IPS-15b (cell line): ENCODE results near the gene DUSP9.
"Not testable (repeated sequence)": the region's sequence is repeated elsewhere in the genome, so short reads cannot be mapped to it uniquely, and the experiment has no call there.

Source experiments
- H3K27me3 ChIP-seq: one replicate; pipeline ENCODE4 v1.6.1; 2013; ENCODE audit warnings: low read length; ENCODE audit not compliant: control insufficient read depth, insufficient read depth
- H3K36me3 ChIP-seq: one replicate; pipeline ENCODE4 v1.6.1; 2013; ENCODE audit warnings: low read length; ENCODE audit not compliant: control insufficient read depth, insufficient read depth
- H3K4me1 ChIP-seq: one replicate; pipeline ENCODE4 v1.6.1; 2013; ENCODE audit warnings: mild to moderate bottlenecking, low read length; ENCODE audit not compliant: control insufficient read depth, insufficient read depth
- H3K4me3 ChIP-seq: one replicate; pipeline ENCODE4 v1.5.1; 2013; ENCODE audit warnings: low read depth, low read length
- H3K9ac ChIP-seq: one replicate; pipeline ENCODE4 v1.6.1; 2013; ENCODE audit warnings: low read depth, mild to moderate bottlenecking, low read length
- H3K9me3 ChIP-seq: one replicate; pipeline ENCODE4 v1.6.1; 2013; ENCODE audit warnings: mild to moderate bottlenecking, low read length; ENCODE audit not compliant: control insufficient read depth, insufficient read depth

DUSP9 gene

DNA sequence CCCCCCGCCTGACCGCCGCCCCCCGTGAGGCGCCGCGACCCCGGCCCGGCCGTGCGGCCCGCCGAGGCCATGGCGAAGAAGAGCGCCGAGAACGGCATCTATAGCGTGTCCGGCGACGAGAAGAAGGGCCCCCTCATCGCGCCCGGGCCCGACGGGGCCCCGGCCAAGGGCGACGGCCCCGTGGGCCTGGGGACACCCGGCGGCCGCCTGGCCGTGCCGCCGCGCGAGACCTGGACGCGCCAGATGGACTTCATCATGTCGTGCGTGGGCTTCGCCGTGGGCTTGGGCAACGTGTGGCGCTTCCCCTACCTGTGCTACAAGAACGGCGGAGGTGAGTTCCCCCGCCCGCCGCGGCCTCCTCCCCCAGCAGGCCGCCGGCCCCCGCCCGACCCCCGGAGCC lies 41.5 kb downstream of the DUSP9 start:
- Histone ChIP-seq H3K4me1 (no peaks in the 10 kb centered on the region), H3K4me3 (peak overlapping the region; percentile 39), H3K27me3 (no peaks in the 10 kb centered on the region), H3K36me3 (peaks cover 21% of the 10 kb centered on the region), H3K9me3 (no peaks in the 10 kb centered on the region), H3K9ac (no peak overlapping the region)

DNA sequence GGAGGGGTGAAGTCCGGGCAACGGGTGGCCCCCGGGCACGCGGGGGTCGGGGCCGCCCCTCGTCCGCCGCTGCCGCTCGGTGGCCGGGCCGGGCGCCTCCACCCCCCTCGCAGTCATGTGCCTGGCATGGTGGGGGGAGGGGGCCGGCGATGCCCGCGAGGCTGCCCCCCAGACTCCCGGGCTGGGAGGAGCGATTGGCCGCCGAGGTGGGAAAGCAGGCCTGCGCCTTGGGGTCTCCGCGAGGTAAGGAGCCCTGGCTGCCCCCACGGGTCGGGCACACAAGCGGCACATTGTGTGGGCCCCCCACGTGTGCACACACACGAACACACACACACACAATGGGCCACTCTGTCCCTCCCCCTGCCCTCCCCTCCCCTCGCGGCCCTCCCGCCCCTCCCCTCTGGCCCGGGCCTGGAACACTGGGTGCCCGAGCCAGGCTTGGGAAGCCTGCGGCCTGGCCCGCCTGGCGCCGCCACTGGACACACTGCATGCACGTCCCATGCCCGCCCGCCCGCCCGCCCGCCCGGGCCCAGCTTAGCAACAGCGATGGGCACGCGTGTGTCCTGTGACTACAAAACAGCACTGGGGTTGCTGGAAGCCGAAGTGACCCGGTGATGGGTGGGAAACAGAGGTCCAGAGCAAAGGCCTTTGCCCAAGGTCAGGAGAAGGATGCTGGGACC lies 42.0 kb downstream of the DUSP9 start:
- no peaks in the 10 kb centered on the region for H3K4me1 ChIP-seq
- no peak overlapping the region for H3K9ac ChIP-seq
- no peaks in the 10 kb centered on the region for H3K9me3 ChIP-seq
- peak overlapping the region; percentile 49 for H3K4me3 ChIP-seq
- peaks cover 23% of the 10 kb centered on the region for H3K36me3 ChIP-seq
- no peaks in the 10 kb centered on the region for H3K27me3 ChIP-seq

DNA sequence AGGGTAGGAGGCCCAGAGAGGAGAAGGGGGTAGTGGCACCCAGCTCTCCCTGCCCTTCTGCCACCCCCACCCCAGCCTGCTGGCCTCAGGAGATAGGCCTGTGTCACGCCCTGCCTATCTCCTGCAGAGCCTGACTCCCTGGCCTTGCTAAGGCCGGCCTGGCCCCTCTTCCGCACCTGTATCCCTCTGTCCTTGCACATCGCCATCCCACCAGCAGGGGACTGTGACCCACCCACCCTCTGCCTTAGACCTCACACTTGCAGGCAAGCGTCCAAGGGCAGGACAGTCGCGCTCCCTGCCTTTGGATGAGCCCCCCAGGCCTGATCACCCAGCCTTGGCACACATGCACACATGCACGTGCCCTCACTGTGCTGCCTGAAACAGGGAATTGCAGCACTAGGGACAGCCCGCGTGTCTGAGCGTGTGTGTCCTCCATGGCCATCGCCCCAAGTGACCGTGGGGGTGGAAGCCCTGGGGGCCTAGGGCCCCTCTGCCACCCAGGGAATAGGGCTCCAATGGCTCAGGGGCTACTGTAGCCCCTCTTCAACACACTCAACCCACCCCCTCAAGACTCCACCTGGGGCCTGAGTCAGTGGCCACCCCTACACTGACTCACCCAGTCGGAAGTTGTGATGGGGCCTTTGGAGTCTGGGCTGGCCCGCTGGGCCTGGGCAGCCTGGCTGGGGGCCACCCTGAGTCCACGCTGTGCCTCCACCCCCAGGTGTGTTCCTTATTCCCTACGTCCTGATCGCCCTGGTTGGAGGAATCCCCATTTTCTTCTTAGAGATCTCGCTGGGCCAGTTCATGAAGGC lies 42.9 kb downstream of the DUSP9 start:
- Histone ChIP-seq H3K27me3 (no peaks in the 10 kb centered on the region), H3K4me1 (no peaks in the 10 kb centered on the region), H3K9ac (peak overlapping the region; percentile 24), H3K9me3 (no peaks in the 10 kb centered on the region), H3K4me3 (peak overlapping the region; percentile 49), H3K36me3 (peaks cover 26% of the 10 kb centered on the region)

DNA sequence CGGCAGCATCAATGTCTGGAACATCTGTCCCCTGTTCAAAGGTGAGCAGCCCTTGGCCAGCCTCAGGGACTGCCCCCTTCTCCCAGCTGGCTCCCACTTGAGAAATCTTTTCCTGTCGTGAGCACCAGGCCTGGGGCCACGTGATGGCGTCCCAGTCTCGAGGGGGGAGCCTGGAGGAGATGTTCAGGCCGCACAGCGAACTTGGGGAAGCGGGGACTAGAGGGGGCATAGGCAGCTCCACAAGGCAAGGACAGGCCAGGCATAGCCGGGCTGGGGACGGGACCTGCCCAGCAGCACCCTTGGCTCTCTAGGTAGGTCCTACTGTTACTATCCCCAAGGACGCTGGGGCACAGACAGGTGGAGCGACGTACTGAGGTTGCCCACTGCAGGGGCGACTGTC lies 43.5 kb downstream of the DUSP9 start:
- Histone ChIP-seq H3K27me3 (no peaks in the 10 kb centered on the region), H3K4me3 (no peak overlapping the region), H3K9me3 (no peaks in the 10 kb centered on the region), H3K9ac (no peak overlapping the region), H3K36me3 (peaks cover 29% of the 10 kb centered on the region), H3K4me1 (no peaks in the 10 kb centered on the region)

DNA sequence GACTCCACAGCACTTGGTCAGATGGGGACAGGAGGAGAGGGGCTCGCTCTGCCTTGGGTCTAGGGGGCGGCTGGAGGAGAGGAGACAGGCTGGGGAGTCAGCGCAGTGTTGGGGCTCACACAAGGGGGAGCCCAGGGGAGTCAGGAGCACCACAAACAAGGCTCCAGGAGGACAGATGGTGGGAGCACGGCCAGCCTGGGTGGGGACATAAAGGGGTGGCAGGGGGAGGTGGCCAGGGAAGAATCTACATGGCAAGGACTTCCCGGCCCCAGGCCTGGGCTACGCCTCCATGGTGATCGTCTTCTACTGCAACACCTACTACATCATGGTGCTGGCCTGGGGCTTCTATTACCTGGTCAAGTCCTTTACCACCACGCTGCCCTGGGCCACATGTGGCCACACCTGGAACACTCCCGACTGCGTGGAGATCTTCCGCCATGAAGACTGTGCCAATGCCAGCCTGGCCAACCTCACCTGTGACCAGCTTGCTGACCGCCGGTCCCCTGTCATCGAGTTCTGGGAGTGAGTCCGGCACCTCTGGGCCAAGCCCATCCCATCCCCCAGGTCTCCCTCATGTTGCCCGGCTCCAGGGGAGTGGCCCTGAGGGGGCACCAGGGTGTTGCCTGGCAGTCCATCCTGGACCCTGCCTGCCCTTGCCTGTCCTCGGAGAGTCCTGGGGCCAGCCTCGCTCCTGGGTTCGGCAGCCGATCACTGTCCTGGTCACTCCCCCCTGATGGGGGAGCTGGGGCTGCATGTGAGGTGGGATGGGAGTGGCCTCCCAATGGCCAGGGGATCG lies 44.2 kb downstream of the DUSP9 start:
- H3K36me3 ChIP-seq, result peaks cover 29% of the 10 kb centered on the region
- not testable (repeated sequence) for H3K4me1 ChIP-seq, H3K9me3 ChIP-seq, H3K9ac ChIP-seq, H3K27me3 ChIP-seq, H3K4me3 ChIP-seq

DNA sequence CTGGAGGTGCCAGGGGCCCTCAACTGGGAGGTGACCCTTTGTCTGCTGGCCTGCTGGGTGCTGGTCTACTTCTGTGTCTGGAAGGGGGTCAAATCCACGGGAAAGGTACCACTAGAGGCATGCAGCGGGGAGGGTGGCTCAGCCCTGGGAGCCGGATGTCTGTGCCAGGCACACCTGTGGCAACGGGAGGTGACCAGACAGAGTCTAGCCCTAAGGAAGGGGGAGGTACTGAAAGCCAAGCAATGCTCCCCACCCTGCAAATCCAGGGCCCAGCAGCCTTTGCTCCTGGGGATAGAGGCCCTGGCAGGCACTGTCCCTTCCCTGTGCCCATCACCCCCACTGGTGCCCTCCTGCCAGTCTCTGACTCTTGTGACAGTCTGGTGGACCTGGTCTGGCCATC lies 45.0 kb downstream of the DUSP9 start:
- H3K4me3 ChIP-seq, result no peak overlapping the region
- no peaks in the 10 kb centered on the region for H3K9me3 ChIP-seq
- H3K9ac ChIP-seq, result no peak overlapping the region
- H3K36me3 ChIP-seq, result peaks cover 29% of the 10 kb centered on the region
- no peaks in the 10 kb centered on the region for H3K4me1 ChIP-seq
- no peaks in the 10 kb centered on the region for H3K27me3 ChIP-seq

DNA sequence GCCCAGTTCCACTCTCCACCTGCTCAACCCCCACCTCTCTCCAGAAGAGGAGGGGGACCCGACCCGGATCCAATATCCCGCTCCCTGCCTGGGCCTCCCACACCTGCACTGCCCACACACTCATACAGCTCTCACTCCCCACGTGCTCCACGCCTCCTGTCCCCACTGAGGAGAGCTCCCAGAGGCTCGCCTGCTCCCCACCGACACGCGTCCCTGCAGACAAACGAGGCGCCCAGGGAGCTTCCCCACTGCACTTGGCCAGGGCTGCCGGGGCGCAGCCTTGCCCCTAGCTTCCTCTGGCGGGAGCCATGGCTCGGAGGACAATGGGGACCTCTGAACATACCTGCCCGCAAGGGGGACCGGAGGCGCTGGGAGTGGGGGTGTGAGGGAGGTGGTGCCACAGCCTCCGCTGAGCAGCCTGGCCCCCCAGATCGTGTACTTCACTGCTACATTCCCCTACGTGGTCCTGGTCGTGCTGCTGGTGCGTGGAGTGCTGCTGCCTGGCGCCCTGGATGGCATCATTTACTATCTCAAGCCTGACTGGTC lies 45.7 kb downstream of the DUSP9 start:
- Histone ChIP-seq H3K9me3 (no peaks in the 10 kb centered on the region), H3K27me3 (no peaks in the 10 kb centered on the region), H3K9ac (no peak overlapping the region), H3K4me1 (no peaks in the 10 kb centered on the region), H3K36me3 (peaks cover 29% of the 10 kb centered on the region), H3K4me3 (no peak overlapping the region)

DNA sequence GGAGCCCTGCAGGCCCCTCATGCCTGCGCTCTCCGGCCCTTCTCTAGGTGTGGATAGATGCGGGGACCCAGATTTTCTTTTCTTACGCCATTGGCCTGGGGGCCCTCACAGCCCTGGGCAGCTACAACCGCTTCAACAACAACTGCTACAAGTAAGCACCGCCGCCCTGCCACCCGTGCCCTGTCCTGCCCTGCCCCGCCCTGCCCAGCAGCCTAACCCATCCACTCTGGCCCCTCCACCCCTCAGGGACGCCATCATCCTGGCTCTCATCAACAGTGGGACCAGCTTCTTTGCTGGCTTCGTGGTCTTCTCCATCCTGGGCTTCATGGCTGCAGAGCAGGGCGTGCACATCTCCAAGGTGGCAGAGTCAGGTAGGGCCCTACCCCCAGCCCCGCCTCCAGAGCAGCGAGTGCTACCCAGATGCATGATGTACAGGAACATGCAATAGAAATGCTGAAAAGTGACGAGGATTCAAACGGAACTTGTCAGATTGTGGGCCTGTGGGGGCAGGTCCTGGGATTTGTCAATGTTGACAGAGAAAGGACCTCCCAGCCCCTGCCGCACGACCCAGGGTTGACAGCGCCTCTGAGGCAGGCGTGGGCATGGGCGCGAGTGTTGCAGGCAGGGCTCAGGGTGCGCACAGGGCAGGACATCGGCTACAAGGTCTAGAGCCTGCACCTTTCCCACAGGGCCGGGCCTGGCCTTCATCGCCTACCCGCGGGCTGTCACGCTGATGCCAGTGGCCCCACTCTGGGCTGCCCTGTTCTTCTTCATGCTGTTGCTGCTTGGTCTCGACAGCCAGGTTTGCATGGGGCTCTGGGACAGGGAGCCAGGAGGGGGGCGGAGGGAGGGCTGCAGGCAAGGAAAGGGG lies 46.4 kb downstream of the DUSP9 start:
- no peaks in the 10 kb centered on the region for H3K9me3 ChIP-seq
- peaks cover 29% of the 10 kb centered on the region for H3K36me3 ChIP-seq
- no peaks in the 10 kb centered on the region for H3K27me3 ChIP-seq
- H3K9ac ChIP-seq, result no peak overlapping the region
- no peak overlapping the region for H3K4me3 ChIP-seq
- H3K4me1 ChIP-seq, result no peaks in the 10 kb centered on the region

DNA sequence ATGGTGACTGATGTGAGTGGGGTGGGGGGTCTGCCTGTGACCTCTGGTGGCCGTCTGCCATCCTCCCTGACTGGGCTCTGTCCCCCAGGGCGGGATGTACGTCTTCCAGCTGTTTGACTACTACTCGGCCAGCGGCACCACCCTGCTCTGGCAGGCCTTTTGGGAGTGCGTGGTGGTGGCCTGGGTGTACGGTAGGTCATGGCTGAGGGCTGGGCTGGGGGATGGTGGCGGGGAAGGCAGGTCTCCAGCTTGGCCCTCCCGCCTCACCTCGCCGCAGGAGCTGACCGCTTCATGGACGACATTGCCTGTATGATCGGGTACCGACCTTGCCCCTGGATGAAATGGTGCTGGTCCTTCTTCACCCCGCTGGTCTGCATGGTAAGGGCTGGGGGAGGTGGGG lies 47.3 kb downstream of the DUSP9 start:
- peaks cover 29% of the 10 kb centered on the region for H3K36me3 ChIP-seq
- not testable (repeated sequence) for H3K9me3 ChIP-seq, H3K4me1 ChIP-seq, H3K9ac ChIP-seq, H3K4me3 ChIP-seq, H3K27me3 ChIP-seq

DNA sequence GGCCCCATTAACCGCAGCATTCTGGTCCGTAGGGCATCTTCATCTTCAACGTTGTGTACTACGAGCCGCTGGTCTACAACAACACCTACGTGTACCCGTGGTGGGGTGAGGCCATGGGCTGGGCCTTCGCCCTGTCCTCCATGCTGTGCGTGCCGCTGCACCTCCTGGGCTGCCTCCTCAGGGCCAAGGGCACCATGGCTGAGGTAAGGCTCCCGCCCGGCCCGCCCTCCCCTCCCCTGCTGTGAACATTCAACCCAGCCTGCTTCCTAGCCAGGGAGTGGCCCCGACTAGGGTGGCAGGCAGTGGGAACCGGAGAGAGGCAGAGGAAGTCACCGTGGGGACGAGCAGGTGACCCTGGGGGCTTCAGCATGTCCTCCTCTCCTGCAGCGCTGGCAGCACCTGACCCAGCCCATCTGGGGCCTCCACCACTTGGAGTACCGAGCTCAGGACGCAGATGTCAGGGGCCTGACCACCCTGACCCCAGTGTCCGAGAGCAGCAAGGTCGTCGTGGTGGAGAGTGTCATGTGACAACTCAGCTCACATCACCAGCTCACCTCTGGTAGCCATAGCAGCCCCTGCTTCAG lies 47.8 kb downstream of the DUSP9 start:
- Histone ChIP-seq H3K9ac (no peak overlapping the region), H3K27me3 (no peaks in the 10 kb centered on the region), H3K36me3 (peaks cover 29% of the 10 kb centered on the region), H3K9me3 (no peaks in the 10 kb centered on the region), H3K4me3 (no peak overlapping the region), H3K4me1 (no peaks in the 10 kb centered on the region)

DNA sequence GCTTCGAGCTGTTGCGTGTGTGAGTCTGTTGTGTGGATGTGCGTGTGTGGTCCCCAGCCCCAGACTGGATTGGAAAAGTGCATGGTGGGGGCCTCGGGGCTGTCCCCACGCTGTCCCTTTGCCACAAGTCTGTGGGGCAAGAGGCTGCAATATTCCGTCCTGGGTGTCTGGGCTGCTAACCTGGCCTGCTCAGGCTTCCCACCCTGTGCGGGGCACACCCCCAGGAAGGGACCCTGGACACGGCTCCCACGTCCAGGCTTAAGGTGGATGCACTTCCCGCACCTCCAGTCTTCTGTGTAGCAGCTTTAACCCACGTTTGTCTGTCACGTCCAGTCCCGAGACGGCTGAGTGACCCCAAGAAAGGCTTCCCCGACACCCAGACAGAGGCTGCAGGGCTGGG lies 49.1 kb downstream of the DUSP9 start:
- Histone ChIP-seq H3K27me3 (no peaks in the 10 kb centered on the region), H3K9me3 (no peaks in the 10 kb centered on the region), H3K4me3 (no peak overlapping the region), H3K9ac (no peak overlapping the region), H3K36me3 (peaks cover 24% of the 10 kb centered on the region), H3K4me1 (no peaks in the 10 kb centered on the region)
